CD4-positive, alpha-beta memory T cell (primary cell): ENCODE results near the gene SNAI1. TPM values are rescaled to one million over a fixed set of nuclear protein-coding genes. Genes with fewer than 3 reads are reported as not detected.
"Not testable (repeated sequence)": the region's sequence is repeated elsewhere in the genome, so short reads cannot be mapped to it uniquely, and the experiment has no call there.

Experiments
- CTCF ChIA-PET: fragments of 350-600 bp; sonication (Branson Sonifier 250); formaldehyde crosslinking; loops from one replicate; lab custom pipeline; 2021; ENCODE audit warnings: inconsistent platforms; ENCODE audit not compliant: partially characterized antibody; lab: Charles Lee
- POLR2A ChIA-PET: fragments of 350-600 bp; sonication (Branson Sonifier 250); formaldehyde crosslinking; loops from one replicate; lab custom pipeline; 2021; ENCODE audit not compliant: partially characterized antibody; lab: Charles Lee
- DNase-seq, 5 donors: peaks; one replicate each; pipeline versions ENCODE4 v3.0.0 to v3.0.0-alpha.2; 2020 to 2022; ENCODE audit warnings: mixed read lengths in 1 of 5
- H3K27ac ChIP-seq: one replicate; pipeline ENCODE4 v1.7.0; 2013; ENCODE audit warnings: low read depth, low read length
- H3K27me3 ChIP-seq: 2 replicates; pipeline ENCODE4 v1.7.0; 2013; ENCODE audit warnings: mild to moderate bottlenecking, low read length, moderate library complexity; ENCODE audit not compliant: insufficient read depth
- H3K36me3 ChIP-seq: 2 replicates; pipeline ENCODE4 v1.7.0; 2013; ENCODE audit warnings: mild to moderate bottlenecking, low read length, moderate library complexity; ENCODE audit not compliant: insufficient read depth
- H3K4me1 ChIP-seq: 2 replicates; pipeline ENCODE4 v1.7.0; 2013; ENCODE audit warnings: mild to moderate bottlenecking, low read length, moderate library complexity; ENCODE audit not compliant: insufficient read depth
- H3K4me3 ChIP-seq, 2 donors: one replicate each; pipeline ENCODE4 v1.7.0; 2013; ENCODE audit warnings: low read length in 2 of 2, mild to moderate bottlenecking in 1 of 2
- H3K9me3 ChIP-seq, 2 donors: one replicate each; pipeline ENCODE4 v1.7.0; 2013; ENCODE audit warnings: low read length in 2 of 2, control low read depth in 1 of 2; ENCODE audit not compliant: control insufficient read depth in 1 of 2
- H3K27ac Mint-ChIP-seq, 7 donors: one replicate each; pipeline ENCODE4 v1.8.0; 2020 to 2021; ENCODE audit warnings: mixed read lengths in 7 of 7, mild to moderate bottlenecking in 6 of 7, inconsistent platforms in 3 of 7, moderate library complexity in 3 of 7
- H3K27me3 Mint-ChIP-seq, 2 donors: one replicate each; pipeline ENCODE4 v1.8.0; 2020 to 2021; ENCODE audit warnings: mixed read lengths in 2 of 2
- H3K36me3 Mint-ChIP-seq, 2 donors: one replicate each; pipeline ENCODE4 v1.8.0; 2020 to 2021; ENCODE audit warnings: mixed read lengths in 2 of 2, inconsistent platforms in 1 of 2, mild to moderate bottlenecking in 1 of 2
- H3K4me1 Mint-ChIP-seq, 4 donors: one replicate each; pipeline ENCODE4 v1.8.0; 2020 to 2021; ENCODE audit warnings: mixed read lengths in 4 of 4, mild to moderate bottlenecking in 1 of 4
- H3K4me3 Mint-ChIP-seq, 8 donors: one replicate each; pipeline ENCODE4 v1.8.0; 2020 to 2021; ENCODE audit warnings: mixed read lengths in 8 of 8, mild to moderate bottlenecking in 7 of 8, moderate library complexity in 6 of 8, inconsistent platforms in 3 of 8
- H3K9me3 Mint-ChIP-seq, 8 donors: one replicate each; pipeline ENCODE4 v1.8.0; 2020 to 2021; ENCODE audit warnings: mixed read lengths in 8 of 8, mild to moderate bottlenecking in 5 of 8, inconsistent platforms in 3 of 8, moderate library complexity in 1 of 8
- intact Hi-C: fragments of 100-400 bp; cut with micrococcal nuclease; formaldehyde crosslinking; loops from one replicate; pipeline ENCODE4 v1.15.1; 2023
- polyA plus RNA-seq, 2 donors: library from polyadenylated mRNA; unstranded; fragments of 300-500 nt; fragmentation: Illumina TruSeq; gene quantifications; one replicate each; pipeline ENCODE4 v1.2.3, GENCODE V29; 2021
- total RNA-seq, 2 experiments: library from RNA; stranded (reverse); gene quantifications; one replicate each; pipeline ENCODE4 v1.2.3, GENCODE V29; 2021

SNAI1 gene
- total and polyA plus RNA-seq, 4 experiments from 2014 or later, result 0.17 to 0.60 (median 0.32) TPM

- peaks cover 0 to 8% (median 2%) of the 10 kb centered on the region in 4 donors for H3K4me1 Mint-ChIP-seq
- no peak for DNase-seq
- Histone ChIP-seq H3K36me3 (peaks cover 68% of the 10 kb centered on the region), H3K27ac (no peak overlapping the region), H3K4me1 (no peaks in the 10 kb centered on the region), H3K9me3 (no peaks in the 10 kb centered on the region), H3K27me3 (no peaks in the 10 kb centered on the region), H3K4me3 (no peak overlapping the region)
- no peak overlapping the region for H3K4me3 Mint-ChIP-seq
- peaks cover 0 to 3% (median 0%) of the 10 kb centered on the region in 8 donors for H3K9me3 Mint-ChIP-seq
- H3K27ac Mint-ChIP-seq, result no peak overlapping the region
- intact Hi-C loops, result no loop called here
- ChIA-PET POLR2A (no interaction called here), CTCF (no interaction called here)
- no peaks in the 10 kb centered on the region for H3K27me3 Mint-ChIP-seq
- H3K36me3 Mint-ChIP-seq, result peaks cover 52 to 79% of the 10 kb centered on the region in 2 donors
Measured at GRCh38 chr20:49951151-49951550, 31.6 kb upstream of the SNAI1 start.

- Mint-ChIP-seq H3K27me3 (no peaks in the 10 kb centered on the region), H3K36me3 (peaks cover 34 to 69% of the 10 kb centered on the region in 2 donors), H3K9me3 (peaks cover 0 to 3% (median 0%) of the 10 kb centered on the region in 8 donors), H3K27ac (peak overlapping the region in 2 of 7 donors; percentile 11 to 17), H3K4me1 (peaks cover 0 to 2% (median 0%) of the 10 kb centered on the region in 4 donors), H3K4me3 (no peak overlapping the region)
- ChIA-PET POLR2A (no interaction called here), CTCF (no interaction called here)
- no peak overlapping the region for H3K27ac ChIP-seq
- no peak overlapping the region for H3K4me3 ChIP-seq
- no peaks in the 10 kb centered on the region for H3K4me1 ChIP-seq
- intact Hi-C loops, result no loop called here
- H3K27me3 ChIP-seq, result no peaks in the 10 kb centered on the region
- no peaks in the 10 kb centered on the region for H3K9me3 ChIP-seq
- no peak for DNase-seq
- H3K36me3 ChIP-seq, result peaks cover 56% of the 10 kb centered on the region
Measured at GRCh38 chr20:49955167-49955566, 27.6 kb upstream of the SNAI1 start.

- H3K27ac Mint-ChIP-seq, result peak overlapping the region in 3 of 7 donors; percentile 14 to 86 (median 72)
- CTCF ChIA-PET, H3K4me3 ChIP-seq: not testable (repeated sequence)
Measured at GRCh38 chr20:49955830-49956396, 26.9 kb upstream of the SNAI1 start.

GRCh38 chr20:49956689-49957088, 26.1 kb upstream of the SNAI1 start:
- Mint-ChIP-seq H3K4me3 (no peak overlapping the region), H3K36me3 (peaks cover 30 to 55% of the 10 kb centered on the region in 2 donors), H3K27ac (peak overlapping the region in 1 of 7 donors; percentile 24), H3K27me3 (no peaks in the 10 kb centered on the region), H3K4me1 (peaks cover 0 to 2% (median 0%) of the 10 kb centered on the region in 4 donors), H3K9me3 (peaks cover 0 to 3% (median 0%) of the 10 kb centered on the region in 8 donors)
- H3K4me1 ChIP-seq, result no peaks in the 10 kb centered on the region
- H3K27ac ChIP-seq, result no peak overlapping the region
- ChIA-PET POLR2A (no interaction called here), CTCF (interaction anchor here (1.3 kb wide), 1 partner anchor 24 kb away, joined by 3 read pairs; no protein-coding TSS in a partner anchor)
- no peaks in the 10 kb centered on the region for H3K27me3 ChIP-seq
- DNase-seq, result no peak
- peaks cover 41% of the 10 kb centered on the region for H3K36me3 ChIP-seq
- intact Hi-C loops, result no loop called here
- no peak overlapping the region for H3K4me3 ChIP-seq
- no peaks in the 10 kb centered on the region for H3K9me3 ChIP-seq

More at GRCh38 chr20:49955830-49956396, 26.9 kb upstream of the SNAI1 start:
- H3K4me1 ChIP-seq, H3K9me3 Mint-ChIP-seq, DNase-seq, H3K4me1 Mint-ChIP-seq, H3K27ac ChIP-seq, H3K9me3 ChIP-seq, H3K4me3 Mint-ChIP-seq, intact Hi-C loops, POLR2A ChIA-PET, H3K27me3 Mint-ChIP-seq, H3K27me3 ChIP-seq: not testable (repeated sequence)
- H3K36me3 ChIP-seq, result peaks cover 48% of the 10 kb centered on the region
- peaks cover 34 to 62% of the 10 kb centered on the region in 2 donors for H3K36me3 Mint-ChIP-seq

GRCh38 chr20:49957089-49957938, 25.5 kb upstream of the SNAI1 start:
- ChIA-PET POLR2A (interaction anchor here (0.8 kb wide), 1 partner anchor 12 kb away, joined by 3 read pairs; no protein-coding TSS in a partner anchor), CTCF (interaction anchor here (0.6 to 1.3 kb wide), 2 partner anchors 13 to 23 kb away, joined by 3 read pairs; no protein-coding TSS in a partner anchor)
- H3K4me1 Mint-ChIP-seq, H3K4me1 ChIP-seq, H3K27me3 Mint-ChIP-seq, H3K4me3 Mint-ChIP-seq, H3K27ac ChIP-seq, DNase-seq, H3K9me3 ChIP-seq, H3K27me3 ChIP-seq, intact Hi-C loops, H3K4me3 ChIP-seq, H3K9me3 Mint-ChIP-seq: not testable (repeated sequence)
- H3K36me3 Mint-ChIP-seq, result peaks cover 27 to 50% of the 10 kb centered on the region in 2 donors
- H3K27ac Mint-ChIP-seq, result peak overlapping the region in 4 of 7 donors; percentile 24 to 91 (median 74)
- peaks cover 35% of the 10 kb centered on the region for H3K36me3 ChIP-seq

GRCh38 chr20:49961413-49961812, 21.4 kb upstream of the SNAI1 start:
- POLR2A ChIA-PET, result no interaction called here
- Mint-ChIP-seq H3K9me3 (no peaks in the 10 kb centered on the region), H3K27ac (no peak overlapping the region), H3K4me1 (peaks cover 0 to 2% (median 0%) of the 10 kb centered on the region in 4 donors), H3K4me3 (no peak overlapping the region), H3K27me3 (no peaks in the 10 kb centered on the region), H3K36me3 (peaks cover 7 to 21% of the 10 kb centered on the region in 2 donors)
- Histone ChIP-seq H3K27me3 (no peaks in the 10 kb centered on the region), H3K36me3 (peaks cover 6% of the 10 kb centered on the region), H3K9me3 (no peaks in the 10 kb centered on the region), H3K4me3 (no peak overlapping the region), H3K4me1 (no peaks in the 10 kb centered on the region), H3K27ac (no peak overlapping the region)
- intact Hi-C loops, result no loop called here
- CTCF ChIA-PET, result no interaction called here
- no peak for DNase-seq
